Spleen (tissue), 11 donors: Measurements from ENCODE around the gene TEX261. TPM values are rescaled to one million over a fixed set of nuclear protein-coding genes. Genes with fewer than 3 reads are reported as not detected.

ENCODE experiments used
- DNase-seq: peaks from one replicate; pipeline ENCODE4 v3.0.0-alpha.2; 2020
- H3K27ac ChIP-seq, 8 donors: fragments of 200-600 bp; sonication (generic) in 7 of 8; 1 replicate in 4 of 8; 2 replicates in 4 of 8; pipeline versions ENCODE4 v1.5.0 to v1.8.0; 2016 to 2021; ENCODE audit warnings: inconsistent platforms in 4 of 8, mild to moderate bottlenecking in 4 of 8, moderate library complexity in 1 of 8
- H3K27me3 ChIP-seq, 7 donors: fragments of 200-600 bp; sonication (generic) in 6 of 7; replicated peaks in 1 of 7; 1 replicate in 4 of 7; 2 replicates in 3 of 7; pipeline versions ENCODE4 v1.5.0 to v1.8.0; 2016 to 2021; ENCODE audit warnings: inconsistent platforms in 3 of 7, mild to moderate bottlenecking in 1 of 7
- H3K36me3 ChIP-seq, 6 donors: fragments of 200-600 bp; sonication (generic) in 5 of 6; 1 replicate in 4 of 6; 2 replicates in 2 of 6; pipeline versions ENCODE4 v1.5.0 to v1.8.0; 2016 to 2021; ENCODE audit warnings: inconsistent platforms in 2 of 6
- H3K4me1 ChIP-seq, 6 donors: fragments of 200-600 bp; sonication (generic) in 5 of 6; 1 replicate in 3 of 6; 2 replicates in 3 of 6; pipeline versions ENCODE4 v1.5.0 to v1.8.0; 2016 to 2021; ENCODE audit warnings: inconsistent platforms in 3 of 6
- H3K4me3 ChIP-seq, 8 donors: fragments of 200-600 bp; sonication (generic) in 7 of 8; 1 replicate in 4 of 8; 2 replicates in 4 of 8; pipeline versions ENCODE4 v1.5.0 to v1.8.0; 2016 to 2021; ENCODE audit warnings: inconsistent platforms in 4 of 8, mild to moderate bottlenecking in 4 of 8, moderate library complexity in 2 of 8
- H3K9me3 ChIP-seq, 8 donors: fragments of 200-600 bp; sonication (generic) in 7 of 8; 1 replicate in 4 of 8; 2 replicates in 4 of 8; pipeline versions ENCODE4 v1.5.0 to v1.8.0; 2016 to 2021; ENCODE audit warnings: inconsistent platforms in 4 of 8
- POLR2A ChIP-seq, 3 donors: fragments of 450-650 bp; IDR thresholded peaks; one replicate each; pipeline ENCODE4 v1.5.1; 2017; ENCODE audit warnings: antibody characterized with exemption in 3 of 3, mild to moderate bottlenecking in 1 of 3
- POLR2AphosphoS5 ChIP-seq, 3 donors: sonication (generic); formaldehyde crosslinking; IDR thresholded peaks; one replicate each; pipeline ENCODE4 v1.5.1; 2017; ENCODE audit warnings: antibody characterized with exemption in 3 of 3
- WGBS, 5 donors: extraction: QIAGEN DNeasy Blood & Tissue Kit in 3 of 5; methylation state at CpG; one replicate each; pipeline versions ENCODE4 v1.1.5 to v1.1.7; 2013 to 2018; 5-methylcytosine and 5-hydroxymethylcytosine counted together
- intact Hi-C: fragments of 100-400 bp; cut with DNase I; formaldehyde crosslinking; loops from one replicate; pipeline ENCODE4 v1.15.0; 2023; ENCODE audit warnings: low total_unique reads
- polyA plus RNA-seq, 3 donors: library from polyadenylated mRNA; stranded (reverse); fragments of 200-250 nt; gene quantifications; one replicate each; pipeline ENCODE4 v1.2.1, GENCODE V29; 2013
- total RNA-seq, 7 donors: library from RNA; depleted of rRNA in 3 of 7; stranded (reverse); fragments of >200 nt in 3 of 7; fragmentation: NEBNext Ultra II Directional in 4 of 7; extraction: Animal tissue kit (Norgen Biotek cat#: 25700) in 4 of 7; gene quantifications; one replicate each; pipeline versions ENCODE4 v1.1.0 to v1.2.1, GENCODE V29; 2016 to 2021
- TF ChIP-seq, protein P1 (sequence below), 11 experiments: fragments of 200-600 bp in 7 of 11; fragments of 450-650 bp in 4 of 11; sonication (generic) in 4 of 11; IDR thresholded peaks in 8 of 11; conservative IDR thresholded peaks in 3 of 11; 1 replicate in 7 of 11; 2 replicates in 4 of 11; pipeline versions ENCODE4 v1.4.0 to v1.8.0; 2016 to 2021; ENCODE audit warnings: antibody characterized with exemption in 11 of 11, inconsistent platforms in 4 of 11, mild to moderate bottlenecking in 1 of 11
- donor health status: healthy with polysubstance abuse.
- donor health status: DM: no; HTN: no; CAD: no; lungs with moderate emphysema.
- donor health status: DM: no; HTN: no; CAD: no.
- donor health status: Bipolar disorder and iron deficiency.
- donor health status: healthy.
- donor health status: DM: no; HTN: no; CAD: no.
- donor health status: DM: yes; HTN: yes; CAD: no.

Gene TEX261
- total and polyA plus RNA-seq, 10 donors: 8.7 to 55.7 (median 32.8) TPM

- H3K27me3 ChIP-seq: peaks cover 0 to 86% (median 17%) of the 10 kb centered on the region in 7 donors
- no peak overlapping the region for H3K27ac ChIP-seq
- H3K36me3 ChIP-seq: no peaks in the 10 kb centered on the region
- intact Hi-C loops: loop anchor here (10.0 kb wide), 1 partner anchor 154 kb away; the partner anchor contains the start of gene FIGLA
- H3K4me1 ChIP-seq: peaks cover 0 to 24% (median 14%) of the 10 kb centered on the region in 6 donors
- H3K9me3 ChIP-seq: no peaks in the 10 kb centered on the region
- DNase-seq: peak; percentile 90
- TF ChIP-seq, protein P1, sequence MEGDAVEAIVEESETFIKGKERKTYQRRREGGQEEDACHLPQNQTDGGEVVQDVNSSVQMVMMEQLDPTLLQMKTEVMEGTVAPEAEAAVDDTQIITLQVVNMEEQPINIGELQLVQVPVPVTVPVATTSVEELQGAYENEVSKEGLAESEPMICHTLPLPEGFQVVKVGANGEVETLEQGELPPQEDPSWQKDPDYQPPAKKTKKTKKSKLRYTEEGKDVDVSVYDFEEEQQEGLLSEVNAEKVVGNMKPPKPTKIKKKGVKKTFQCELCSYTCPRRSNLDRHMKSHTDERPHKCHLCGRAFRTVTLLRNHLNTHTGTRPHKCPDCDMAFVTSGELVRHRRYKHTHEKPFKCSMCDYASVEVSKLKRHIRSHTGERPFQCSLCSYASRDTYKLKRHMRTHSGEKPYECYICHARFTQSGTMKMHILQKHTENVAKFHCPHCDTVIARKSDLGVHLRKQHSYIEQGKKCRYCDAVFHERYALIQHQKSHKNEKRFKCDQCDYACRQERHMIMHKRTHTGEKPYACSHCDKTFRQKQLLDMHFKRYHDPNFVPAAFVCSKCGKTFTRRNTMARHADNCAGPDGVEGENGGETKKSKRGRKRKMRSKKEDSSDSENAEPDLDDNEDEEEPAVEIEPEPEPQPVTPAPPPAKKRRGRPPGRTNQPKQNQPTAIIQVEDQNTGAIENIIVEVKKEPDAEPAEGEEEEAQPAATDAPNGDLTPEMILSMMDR (IDR thresholded peaks at IDR 0.05 in 8 of 11, conservative IDR thresholded peaks at IDR 0.05 in 3 of 11): peak; percentile 25 to 90 (median 79)
- no peak for TF ChIP-seq POLR2A (IDR thresholded peaks at IDR 0.05)
- peak overlapping the region in 5 of 8 donors; percentile 9 to 58 (median 24) for H3K4me3 ChIP-seq
- WGBS, 5 donors: 9 to 16% (median 13%) methylated on average over 16 to 27 of the region's 27 CpGs
Observed at GRCh38 chr2:70948337-70949003, 46.2 kb downstream of the TEX261 start.

- Histone ChIP-seq H3K27me3 (peaks cover 0 to 86% (median 14%) of the 10 kb centered on the region in 7 donors), H3K36me3 (no peaks in the 10 kb centered on the region), H3K4me3 (peak overlapping the region in 3 of 8 donors; percentile 9 to 58 (median 24)), H3K4me1 (peaks cover 0 to 24% (median 14%) of the 10 kb centered on the region in 6 donors), H3K9me3 (no peaks in the 10 kb centered on the region), H3K27ac (no peak overlapping the region)
- 33 to 55% (median 46%) methylated on average over 11 of the region's 11 CpGs for WGBS, 5 donors
- TF ChIP-seq, protein P1 (IDR thresholded peaks at IDR 0.05 in 8 of 11, conservative IDR thresholded peaks at IDR 0.05 in 3 of 11): no peak
- TF ChIP-seq POLR2AphosphoS5 (IDR thresholded peaks at IDR 0.05) (no peak), POLR2A (IDR thresholded peaks at IDR 0.05) (no peak)
- DNase-seq: no peak
- intact Hi-C loops: loop anchor here (10.0 kb wide), 1 partner anchor 153 kb away; the partner anchor contains the start of gene FIGLA
Observed at GRCh38 chr2:70947556-70948184, 47.0 kb downstream of the TEX261 start.

GRCh38 chr2:70946832-70947442 is 47.7 kb downstream of the TEX261 start:
- WGBS, 5 donors: 17 to 27% (median 20%) methylated on average over 8 of the region's 8 CpGs
- no peak for TF ChIP-seq POLR2AphosphoS5 (IDR thresholded peaks at IDR 0.05)
- TF ChIP-seq, protein P1 (IDR thresholded peaks at IDR 0.05 in 8 of 11, conservative IDR thresholded peaks at IDR 0.05 in 3 of 11): peak; percentile 53 to 82 (median 72)
- Histone ChIP-seq H3K36me3 (no peaks in the 10 kb centered on the region), H3K27me3 (peaks cover 0 to 88% (median 14%) of the 10 kb centered on the region in 7 donors), H3K4me3 (no peak overlapping the region), H3K4me1 (peaks cover 0 to 24% (median 14%) of the 10 kb centered on the region in 6 donors), H3K9me3 (no peaks in the 10 kb centered on the region), H3K27ac (no peak overlapping the region)
- intact Hi-C loops: loop anchor here (10.0 kb wide), 1 partner anchor 152 kb away; the partner anchor contains the start of gene FIGLA
- no peak for DNase-seq
